Mucosa of descending colon (tissue), 3 donors: ENCODE data around the gene ZNF354B. TPM values are rescaled to one million over a fixed set of nuclear protein-coding genes. Genes with fewer than 3 reads are reported as not detected.
"Not testable (repeated sequence)": the region's sequence is repeated elsewhere in the genome, so short reads cannot be mapped to it uniquely, and the experiment has no call there.

Experiments
- ATAC-seq: fragments of 200-7000 bp; cut with Tn5 transposase; one replicate; pipeline ENCODE4 v1.9.1; 2020; ENCODE audit warnings: mild to moderate bottlenecking, moderate library complexity
- DNase-seq, 3 donors: peaks; one replicate each; pipeline ENCODE4 v3.0.0-alpha.2; 2020
- H3K36me3 ChIP-seq: fragments of 200-600 bp; one replicate; pipeline ENCODE4 v1.8.0; 2021; ENCODE audit warnings: low read depth, mild to moderate bottlenecking
- H3K4me1 ChIP-seq: fragments of 200-600 bp; one replicate; pipeline ENCODE4 v1.8.0; 2021; ENCODE audit warnings: low read depth, mild to moderate bottlenecking
- H3K4me3 ChIP-seq: fragments of 200-600 bp; one replicate; pipeline ENCODE4 v1.8.0; 2021; ENCODE audit warnings: mild to moderate bottlenecking
- H3K9me3 ChIP-seq: fragments of 200-600 bp; one replicate; pipeline ENCODE4 v1.8.0; 2021; ENCODE audit warnings: mild to moderate bottlenecking
- intact Hi-C, 2 donors: fragments of 100-400 bp; cut with DNase I in 1 of 2; cut with micrococcal nuclease in 1 of 2; formaldehyde crosslinking; loops; one replicate each; pipeline versions ENCODE4 v1.11.0 to v1.11.1; 2022; cut with DNase I, micrococcal nuclease
- total RNA-seq, 3 donors: library from RNA; stranded (reverse); fragmentation: NEBNext Ultra II Directional in 2 of 3; extraction: Animal tissue kit (Norgen Biotek cat#: 25700) in 2 of 3; gene quantifications; one replicate each; pipeline versions ENCODE4 v1.2.1 to v1.2.4, GENCODE V29; 2021 to 2023
- TF ChIP-seq, protein P1 (sequence below): fragments of 200-600 bp; IDR thresholded peaks from one replicate; pipeline ENCODE4 v1.8.0; 2022; ENCODE audit warnings: antibody characterized with exemption, mild to moderate bottlenecking
- donor health status: DM: no; HTN: no; CAD: no; lungs with moderate emphysema.
- donor health status: DM: no; HTN: no; CAD: no.
- donor health status: DM: no; HTN: yes; CAD: no.

The ZNF354B gene
- total RNA-seq, 3 donors from 2014 or later, result 8.3 to 20.2 (median 13.7) TPM

DNA sequence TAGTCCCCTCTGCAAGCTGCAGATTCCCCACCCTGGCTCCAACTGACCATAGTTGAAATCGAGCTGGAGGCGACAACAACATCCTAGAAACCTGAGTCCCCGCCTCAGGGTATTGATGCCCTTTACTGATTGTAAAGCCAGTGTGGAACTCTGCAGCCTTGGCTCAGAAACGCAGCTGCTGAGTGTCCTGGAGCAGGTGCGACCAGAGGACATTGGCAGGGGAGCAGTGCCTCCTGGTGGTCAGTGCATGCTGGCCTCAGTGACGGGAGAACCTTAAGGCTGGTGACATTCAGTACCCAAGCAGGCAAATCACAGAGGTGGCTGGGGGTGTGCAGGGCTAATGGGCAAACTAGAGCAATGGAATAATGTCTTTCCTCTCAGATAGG, 20.4 kb upstream of the ZNF354B start:
- ATAC-seq (peak; percentile 79), DNase-seq (peak in 2 of 3 donors; percentile 48 to 72)
- intact Hi-C loops, result loop anchor here in 1 of 2 donors (10.0 kb wide), 1 partner anchor 1835 kb away; no protein-coding TSS in a partner anchor

DNA sequence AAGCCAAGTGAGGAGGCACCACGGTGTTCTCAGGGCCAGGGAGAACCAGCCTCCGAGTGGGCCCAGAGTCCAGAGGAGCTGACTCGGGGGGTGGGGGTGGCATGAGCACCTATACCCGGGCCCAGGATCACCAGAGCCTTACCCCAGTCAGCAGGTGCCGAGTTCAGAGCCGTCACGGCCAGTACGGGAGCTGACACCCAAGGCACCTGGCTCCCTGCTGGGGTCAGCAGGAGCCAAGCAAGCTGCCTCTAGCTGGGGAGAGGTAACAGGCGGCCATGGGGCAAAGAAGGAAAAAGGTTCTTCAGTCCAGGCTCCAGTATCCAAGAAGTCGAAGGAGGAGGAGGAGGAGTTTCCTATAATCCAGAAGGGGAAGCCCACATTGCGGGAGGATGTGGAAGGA, 19.4 kb upstream of the ZNF354B start:
- H3K36me3 ChIP-seq, H3K4me1 ChIP-seq, DNase-seq, ATAC-seq, intact Hi-C loops, H3K4me3 ChIP-seq, H3K9me3 ChIP-seq: not testable (repeated sequence)

More for the DNA sequence above, 20.4 kb upstream of the ZNF354B start:
- H3K4me1 ChIP-seq, result no peaks in the 10 kb centered on the region
- H3K9me3 ChIP-seq, result no peaks in the 10 kb centered on the region
- H3K4me3 ChIP-seq, result no peak overlapping the region
- H3K36me3 ChIP-seq, result no peaks in the 10 kb centered on the region
- TF ChIP-seq, protein P1, sequence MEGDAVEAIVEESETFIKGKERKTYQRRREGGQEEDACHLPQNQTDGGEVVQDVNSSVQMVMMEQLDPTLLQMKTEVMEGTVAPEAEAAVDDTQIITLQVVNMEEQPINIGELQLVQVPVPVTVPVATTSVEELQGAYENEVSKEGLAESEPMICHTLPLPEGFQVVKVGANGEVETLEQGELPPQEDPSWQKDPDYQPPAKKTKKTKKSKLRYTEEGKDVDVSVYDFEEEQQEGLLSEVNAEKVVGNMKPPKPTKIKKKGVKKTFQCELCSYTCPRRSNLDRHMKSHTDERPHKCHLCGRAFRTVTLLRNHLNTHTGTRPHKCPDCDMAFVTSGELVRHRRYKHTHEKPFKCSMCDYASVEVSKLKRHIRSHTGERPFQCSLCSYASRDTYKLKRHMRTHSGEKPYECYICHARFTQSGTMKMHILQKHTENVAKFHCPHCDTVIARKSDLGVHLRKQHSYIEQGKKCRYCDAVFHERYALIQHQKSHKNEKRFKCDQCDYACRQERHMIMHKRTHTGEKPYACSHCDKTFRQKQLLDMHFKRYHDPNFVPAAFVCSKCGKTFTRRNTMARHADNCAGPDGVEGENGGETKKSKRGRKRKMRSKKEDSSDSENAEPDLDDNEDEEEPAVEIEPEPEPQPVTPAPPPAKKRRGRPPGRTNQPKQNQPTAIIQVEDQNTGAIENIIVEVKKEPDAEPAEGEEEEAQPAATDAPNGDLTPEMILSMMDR, result no peak

DNA sequence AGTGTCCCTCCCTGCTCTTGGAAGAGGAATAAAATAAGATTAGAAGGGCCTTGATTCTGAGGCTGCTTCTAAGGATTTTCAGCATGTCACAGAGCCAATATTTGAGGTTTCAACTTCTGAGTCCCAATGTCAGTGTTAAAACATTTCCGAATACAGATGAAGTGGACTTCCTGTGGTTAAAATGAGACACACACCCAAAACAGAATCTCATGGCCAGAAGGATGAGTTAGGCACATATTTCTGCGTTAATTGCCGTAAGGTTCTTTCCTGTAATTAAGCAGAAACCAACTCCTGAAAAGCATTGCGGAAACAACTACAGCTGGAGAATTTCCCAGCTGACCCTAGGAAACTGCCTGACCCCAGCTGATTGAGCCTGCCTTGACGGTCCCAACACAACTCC, 10.4 kb upstream of the ZNF354B start:
- H3K9me3 ChIP-seq, result no peaks in the 10 kb centered on the region
- H3K36me3 ChIP-seq, result no peaks in the 10 kb centered on the region
- no peaks in the 10 kb centered on the region for H3K4me1 ChIP-seq
- H3K4me3 ChIP-seq, result no peak overlapping the region
- no peak for ATAC-seq
- TF ChIP-seq, protein P1, result no peak
- intact Hi-C loops, result no loop called here
- no peak for DNase-seq

DNA sequence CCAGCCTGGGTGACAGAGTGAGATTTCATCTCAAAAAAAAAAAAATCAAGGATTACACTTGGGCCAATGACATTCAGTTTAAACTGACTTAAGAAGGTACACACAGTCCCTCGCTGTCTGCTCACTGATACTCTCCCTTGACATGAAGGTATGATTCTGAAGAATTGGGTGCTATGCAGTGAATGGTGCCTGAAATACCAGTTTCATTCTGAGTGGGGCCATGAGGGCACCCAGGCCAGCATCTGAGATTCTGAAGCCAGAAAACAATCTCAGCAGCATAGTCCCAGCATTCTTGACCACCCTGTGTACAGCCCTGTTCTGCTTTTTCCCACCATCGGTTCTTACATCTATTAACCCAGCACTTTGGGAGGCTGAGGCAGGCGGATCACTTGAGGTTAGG, 7.8 kb upstream of the ZNF354B start:
- TF ChIP-seq, protein P1, result no peak
- no peaks in the 10 kb centered on the region for H3K36me3 ChIP-seq
- H3K4me3 ChIP-seq, result no peak overlapping the region
- no peaks in the 10 kb centered on the region for H3K9me3 ChIP-seq
- ATAC-seq (no peak), DNase-seq (no peak)
- H3K4me1 ChIP-seq, result no peaks in the 10 kb centered on the region
- intact Hi-C loops, result loop anchor here in 1 of 2 donors (10.0 kb wide), 1 partner anchor 117 kb away; the partner anchor contains the start of gene ZNF354A

DNA sequence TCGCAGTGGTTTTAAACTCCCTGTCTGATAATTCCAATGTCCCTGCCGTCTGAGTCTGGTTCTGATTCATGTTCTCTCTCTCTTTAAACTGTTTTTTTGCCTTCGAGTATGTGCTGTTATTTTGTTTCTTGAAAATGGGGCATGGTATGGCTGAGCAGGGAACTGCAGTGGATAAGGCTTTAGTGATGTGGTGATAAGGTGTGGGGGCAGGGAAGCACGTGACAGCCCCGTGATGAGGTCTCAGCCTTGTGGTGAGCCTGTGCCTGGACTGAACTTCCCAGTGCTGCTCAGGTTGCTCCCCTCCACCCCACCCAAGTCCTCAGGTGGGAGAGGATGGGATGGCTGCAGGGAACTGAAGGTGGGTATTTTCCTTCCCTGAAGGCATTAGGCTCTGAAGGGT, 5.5 kb upstream of the ZNF354B start:
- Histone ChIP-seq H3K9me3 (no peaks in the 10 kb centered on the region), H3K4me3 (no peak overlapping the region), H3K36me3 (no peaks in the 10 kb centered on the region), H3K4me1 (no peaks in the 10 kb centered on the region)
- DNase-seq, result no peak
- TF ChIP-seq, protein P1, result no peak
- no peak for ATAC-seq
- intact Hi-C loops, result loop anchor here in 1 of 2 donors (10.0 kb wide), 1 partner anchor 119 kb away; the partner anchor contains the start of gene ZNF354A

DNA sequence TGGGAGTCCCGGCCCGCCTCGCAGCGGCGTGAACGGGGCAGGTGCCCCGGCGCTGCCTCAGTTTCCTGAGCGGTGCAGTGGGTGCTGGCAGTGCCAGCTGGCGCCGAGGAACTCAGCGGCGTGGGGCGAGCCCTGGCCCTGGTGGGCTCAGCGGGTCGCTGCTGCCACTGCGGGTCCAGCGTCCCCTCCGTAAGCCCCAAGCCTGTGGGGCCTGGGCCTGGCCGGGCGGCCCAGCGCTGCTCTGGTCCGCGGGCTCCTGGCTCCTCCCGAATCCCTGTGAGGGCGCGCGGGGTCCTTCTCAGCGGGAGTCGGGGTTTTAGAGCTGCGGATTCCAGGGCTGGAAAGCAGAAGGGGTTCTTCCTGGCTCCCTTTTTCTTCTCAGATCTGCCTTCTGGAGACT, 862 bp downstream of the ZNF354B start:
- H3K4me1 ChIP-seq, H3K36me3 ChIP-seq, intact Hi-C loops, DNase-seq, H3K9me3 ChIP-seq: not testable (repeated sequence)
- ATAC-seq, result peak; percentile 17
- H3K4me3 ChIP-seq, result peak overlapping the region; percentile 90

DNA sequence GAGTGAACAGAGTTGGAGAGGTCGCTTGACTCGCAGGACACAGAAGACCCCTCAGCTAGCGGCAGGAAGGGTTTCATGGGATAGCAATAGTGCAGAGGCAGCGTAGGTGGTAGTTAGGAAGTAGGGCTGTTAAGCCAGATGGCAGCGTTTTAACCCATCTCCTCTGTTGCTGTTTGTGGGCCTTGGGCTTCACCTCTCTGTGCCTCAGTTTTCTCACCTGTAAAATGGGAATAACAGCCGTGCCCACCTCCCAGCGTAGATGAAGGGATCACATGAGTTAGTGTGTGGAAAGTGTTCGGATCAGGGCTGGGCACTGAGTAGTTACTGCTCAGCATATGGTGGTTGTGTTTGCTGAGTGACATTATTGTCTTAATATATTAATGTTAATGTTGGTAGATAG, 1.9 kb downstream of the ZNF354B start:
- ATAC-seq, result no peak

More for the DNA sequence above, 1.9 kb downstream of the ZNF354B start:
- DNase-seq, result no peak
- H3K4me1 ChIP-seq, result no peaks in the 10 kb centered on the region
- TF ChIP-seq, protein P1, result no peak
- H3K4me3 ChIP-seq, result no peak overlapping the region
- intact Hi-C loops, result no loop called here
- H3K9me3 ChIP-seq, result no peaks in the 10 kb centered on the region
- no peaks in the 10 kb centered on the region for H3K36me3 ChIP-seq
